ENCODE results near the gene CFAP54.

DNA sequence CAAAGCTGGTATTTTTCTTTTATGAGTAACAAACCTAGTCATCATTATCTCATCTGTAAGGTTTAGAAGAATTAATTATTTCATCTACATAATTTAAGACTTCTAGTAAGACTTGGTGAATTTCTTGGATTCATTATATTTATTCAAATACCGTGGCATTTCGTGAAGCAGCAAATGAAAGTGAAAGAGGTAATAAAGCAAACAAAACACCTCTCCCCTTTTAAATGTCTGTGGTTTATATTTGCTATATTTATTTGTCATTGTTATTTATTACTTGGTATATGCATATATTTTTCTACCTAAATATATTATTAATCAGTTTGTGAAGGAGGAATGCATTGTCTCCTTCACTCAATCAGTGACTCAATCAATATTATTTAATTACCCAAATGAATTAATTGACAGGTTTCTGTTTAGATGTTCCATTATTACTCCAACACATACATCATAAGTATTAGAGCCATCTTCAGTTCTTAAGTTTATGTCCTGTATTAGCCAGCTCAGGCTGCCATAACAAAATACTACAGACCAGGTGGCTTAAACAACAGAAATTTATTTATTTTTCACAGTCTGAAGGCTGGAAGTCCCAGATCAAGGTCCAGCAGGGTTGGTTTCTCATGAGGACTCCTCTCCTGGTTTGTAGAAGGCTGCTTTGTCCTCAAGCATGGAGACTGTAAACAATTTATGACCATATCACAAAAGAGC, 6.6 kb downstream of the CFAP54 start:
- TF ChIP-seq EZH2 (IDR thresholded peaks at IDR 0.05) (no peak), POLR2AphosphoS5 (IDR thresholded peaks at IDR 0.05; ENCODE audit: borderline replicate concordance, low read depth, low read length) (no peak), FOXP2 (optimal IDR thresholded peaks at IDR 0.05; ENCODE audit: control extremely low read depth, extremely low read length, insufficient read depth) (no peak)

All from SK-N-MC (cell line).